ENCODE results near the gene GGTLC2.
"Not testable (repeated sequence)": the region's sequence is repeated elsewhere in the genome, so short reads cannot be mapped to it uniquely, and the experiment has no call there.

Gene GGTLC2

GRCh38 chr22:22653677-22654381 is 9.4 kb downstream of the GGTLC2 start:
- H2AFZ ChIP-seq (ENCODE audit: low read length); H3K9ac ChIP-seq (ENCODE audit: low read depth, low read length, poor library complexity, severe bottlenecking); H3F3A ChIP-seq (ENCODE audit: low read depth); H3K9me2 ChIP-seq (replicated peaks; ENCODE audit: low read depth, low read length); H3K9me3 ChIP-seq (ENCODE audit: insufficient read depth, low read depth, low read length); H3K27me3 ChIP-seq (ENCODE audit: insufficient read depth, low read length, poor library complexity, severe bottlenecking); H4K20me1 ChIP-seq (ENCODE audit: insufficient read depth, low read length, poor library complexity, severe bottlenecking); H3K36me3 ChIP-seq (ENCODE audit: insufficient read depth, low read length); H3K79me2 ChIP-seq (ENCODE audit: insufficient read depth, low read length): not testable (repeated sequence)
- peak; percentile 29 for TF ChIP-seq CTCF (conservative IDR thresholded peaks at IDR 0.05; ENCODE audit: low read length)
- Histone ChIP-seq H3K4me1 (ENCODE audit: insufficient read depth, low read length, poor library complexity, severe bottlenecking) (peaks cover 16% of the 10 kb centered on the region), H3K4me3 (ENCODE audit: low read length, poor library complexity, severe bottlenecking) (peak overlapping the region; percentile 9), H3K4me2 (ENCODE audit: low read depth, low read length, poor library complexity, severe bottlenecking) (peak overlapping the region; percentile 50)

- H2AFZ ChIP-seq (ENCODE audit: low read length): no peak overlapping the region
- TF ChIP-seq CTCF (conservative IDR thresholded peaks at IDR 0.05; ENCODE audit: low read length): no peak
- TF ChIP-seq EZH2phosphoT487 (IDR thresholded peaks at IDR 0.05; ENCODE audit: borderline replicate concordance): no peak
- H4K20me1 ChIP-seq (ENCODE audit: insufficient read depth, low read length, poor library complexity, severe bottlenecking): no peaks in the 10 kb centered on the region
- no peak overlapping the region for H3K4me3 ChIP-seq (ENCODE audit: low read length, poor library complexity, severe bottlenecking)
- no peak overlapping the region for H3K4me2 ChIP-seq (ENCODE audit: low read depth, low read length, poor library complexity, severe bottlenecking)
- peaks cover 16% of the 10 kb centered on the region for H3K4me1 ChIP-seq (ENCODE audit: insufficient read depth, low read length, poor library complexity, severe bottlenecking)
- no peaks in the 10 kb centered on the region for H3K27me3 ChIP-seq (ENCODE audit: insufficient read depth, low read length, poor library complexity, severe bottlenecking)
- H3F3A ChIP-seq (ENCODE audit: low read depth): no peaks in the 10 kb centered on the region
- H3K36me3 ChIP-seq (ENCODE audit: insufficient read depth, low read length): no peaks in the 10 kb centered on the region
- H3K9ac ChIP-seq (ENCODE audit: low read depth, low read length, poor library complexity, severe bottlenecking): no peak overlapping the region
- H3K9me2 ChIP-seq (replicated peaks; ENCODE audit: low read depth, low read length): no peaks in the 10 kb centered on the region
- no peaks in the 10 kb centered on the region for H3K9me3 ChIP-seq (ENCODE audit: insufficient read depth, low read depth, low read length)
- no peaks in the 10 kb centered on the region for H3K79me2 ChIP-seq (ENCODE audit: insufficient read depth, low read length)
These were observed 11.3 kb downstream of the GGTLC2 start for GRCh38 chr22:22655452-22656290.

GRCh38 chr22:22657712-22658111 is 13.3 kb downstream of the GGTLC2 start:
- Histone ChIP-seq H4K20me1 (ENCODE audit: insufficient read depth, low read length, poor library complexity, severe bottlenecking) (no peaks in the 10 kb centered on the region), H3K4me1 (ENCODE audit: insufficient read depth, low read length, poor library complexity, severe bottlenecking) (peaks cover 16% of the 10 kb centered on the region), H3K4me3 (ENCODE audit: low read length, poor library complexity, severe bottlenecking) (no peak overlapping the region), H3K9ac (ENCODE audit: low read depth, low read length, poor library complexity, severe bottlenecking) (no peak overlapping the region), H3K9me2 (replicated peaks; ENCODE audit: low read depth, low read length) (no peaks in the 10 kb centered on the region), H3K4me2 (ENCODE audit: low read depth, low read length, poor library complexity, severe bottlenecking) (no peak overlapping the region), H3K27me3 (ENCODE audit: insufficient read depth, low read length, poor library complexity, severe bottlenecking) (no peaks in the 10 kb centered on the region), H2AFZ (ENCODE audit: low read length) (no peak overlapping the region), H3F3A (ENCODE audit: low read depth) (no peaks in the 10 kb centered on the region), H3K79me2 (ENCODE audit: insufficient read depth, low read length) (no peaks in the 10 kb centered on the region), H3K9me3 (ENCODE audit: insufficient read depth, low read depth, low read length) (no peaks in the 10 kb centered on the region), H3K36me3 (ENCODE audit: insufficient read depth, low read length) (no peaks in the 10 kb centered on the region)
- TF ChIP-seq EZH2phosphoT487 (IDR thresholded peaks at IDR 0.05; ENCODE audit: borderline replicate concordance) (no peak), CTCF (conservative IDR thresholded peaks at IDR 0.05; ENCODE audit: low read length) (no peak)

Data from Loucy (cell line).